Suprapubic skin (tissue), 4 donors: ENCODE measurements around the gene MST1R.
A peak's percentile ranks its signal among the peaks of the same experiment; 100 is the strongest.

Source experiments
- EP300 ChIP-seq: sonication (generic); formaldehyde crosslinking; IDR thresholded peaks from one replicate; pipeline ENCODE4 v1.6.1; 2017; ENCODE audit warnings: antibody characterized with exemption
- POLR2A ChIP-seq, 2 donors: fragments of 450-650 bp; IDR thresholded peaks; one replicate each; pipeline ENCODE4 v1.6.1; 2017; ENCODE audit warnings: antibody characterized with exemption in 2 of 2, mild to moderate bottlenecking in 2 of 2, moderate library complexity in 2 of 2
- POLR2AphosphoS5 ChIP-seq, 3 donors: sonication (generic); formaldehyde crosslinking; IDR thresholded peaks; one replicate each; pipeline ENCODE4 v1.6.1; 2017; ENCODE audit warnings: antibody characterized with exemption in 3 of 3
- TF ChIP-seq, protein P1 (sequence below), 2 donors: fragments of 200-600 bp in 1 of 2; fragments of 450-650 bp in 1 of 2; sonication (generic) in 1 of 2; IDR thresholded peaks; one replicate each; pipeline ENCODE4 v1.5.1; 2016 to 2019; ENCODE audit warnings: antibody characterized with exemption in 2 of 2, mild to moderate bottlenecking in 1 of 2, moderate library complexity in 1 of 2

- TF ChIP-seq POLR2A (IDR thresholded peaks at IDR 0.05), result peak; percentile 57 to 67
- TF ChIP-seq, protein P1, sequence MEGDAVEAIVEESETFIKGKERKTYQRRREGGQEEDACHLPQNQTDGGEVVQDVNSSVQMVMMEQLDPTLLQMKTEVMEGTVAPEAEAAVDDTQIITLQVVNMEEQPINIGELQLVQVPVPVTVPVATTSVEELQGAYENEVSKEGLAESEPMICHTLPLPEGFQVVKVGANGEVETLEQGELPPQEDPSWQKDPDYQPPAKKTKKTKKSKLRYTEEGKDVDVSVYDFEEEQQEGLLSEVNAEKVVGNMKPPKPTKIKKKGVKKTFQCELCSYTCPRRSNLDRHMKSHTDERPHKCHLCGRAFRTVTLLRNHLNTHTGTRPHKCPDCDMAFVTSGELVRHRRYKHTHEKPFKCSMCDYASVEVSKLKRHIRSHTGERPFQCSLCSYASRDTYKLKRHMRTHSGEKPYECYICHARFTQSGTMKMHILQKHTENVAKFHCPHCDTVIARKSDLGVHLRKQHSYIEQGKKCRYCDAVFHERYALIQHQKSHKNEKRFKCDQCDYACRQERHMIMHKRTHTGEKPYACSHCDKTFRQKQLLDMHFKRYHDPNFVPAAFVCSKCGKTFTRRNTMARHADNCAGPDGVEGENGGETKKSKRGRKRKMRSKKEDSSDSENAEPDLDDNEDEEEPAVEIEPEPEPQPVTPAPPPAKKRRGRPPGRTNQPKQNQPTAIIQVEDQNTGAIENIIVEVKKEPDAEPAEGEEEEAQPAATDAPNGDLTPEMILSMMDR (IDR thresholded peaks at IDR 0.05), result no peak
- no peak for TF ChIP-seq EP300
- TF ChIP-seq POLR2AphosphoS5 (IDR thresholded peaks at IDR 0.05), result peak in 2 of 3 donors; percentile 55 to 95
Observed at GRCh38 chr3:49939858-49940666, 36.4 kb upstream of the MST1R start, which contains the start of gene RBM6.
